COLO668 (cell line): ENCODE results near the gene SNX22.
A peak's percentile ranks its signal among the peaks of the same experiment; 100 is the strongest.

ENCODE experiments used
- DNase-seq: peaks from one replicate; lab custom pipeline; 2025; ENCODE audit not compliant: unreplicated experiment; lab: John Stamatoyannopoulos, UW

Gene SNX22

GRCh38 chr15:64155802-64156651 lies 4.5 kb downstream of the SNX22 start:
- no peak for DNase-seq

- DNase-seq, result no peak
These were observed 5.3 kb downstream of the SNX22 start for GRCh38 chr15:64156652-64157331.

GRCh38 chr15:64157599-64158125 lies 6.1 kb downstream of the SNX22 start:
- DNase-seq, result no peak

- DNase-seq, result no peak
These were observed 7.0 kb downstream of the SNX22 start for GRCh38 chr15:64158363-64159134.

GRCh38 chr15:64161688-64162477 lies 10.4 kb downstream of the SNX22 start:
- no peak for DNase-seq

- DNase-seq, result no peak
These were observed 10.9 kb downstream of the SNX22 start for GRCh38 chr15:64162478-64162868.

GRCh38 chr15:64162869-64163658 lies 11.5 kb downstream of the SNX22 start, which contains the start of gene PPIB:
Gene PPIB, minus strand, starts transcription at chr15:64163022. Its CDS starts 36 bp downstream, at chr15:64162986.
- DNase-seq, result peak; percentile 99

- no peak for DNase-seq
These were observed 12.3 kb downstream of the SNX22 start for GRCh38 chr15:64163659-64164362.

- DNase-seq, result no peak
These were observed 12.9 kb downstream of the SNX22 start for GRCh38 chr15:64164436-64164835.

- DNase-seq, result no peak
These were observed 14.8 kb downstream of the SNX22 start for GRCh38 chr15:64166102-64166890.

- no peak for DNase-seq
These were observed 28.8 kb downstream of the SNX22 start for GRCh38 chr15:64180235-64180824.

- no peak for DNase-seq
These were observed 31.4 kb downstream of the SNX22 start for GRCh38 chr15:64182859-64183370.

- no peak for DNase-seq
These were observed 33.8 kb downstream of the SNX22 start for GRCh38 chr15:64185146-64185911.

- DNase-seq, result no peak
These were observed 36.1 kb downstream of the SNX22 start for GRCh38 chr15:64187396-64188191.

- DNase-seq, result no peak
These were observed 40.7 kb downstream of the SNX22 start for GRCh38 chr15:64191971-64192830.
